Measurements from ENCODE around the gene CELSR1. TPM values are rescaled to one million over a fixed set of nuclear protein-coding genes. Genes with fewer than 3 reads are reported as not detected.

The CELSR1 gene
- total RNA-seq, 2 donors from 2014 or later: 24.4 to 34.1 TPM

DNA sequence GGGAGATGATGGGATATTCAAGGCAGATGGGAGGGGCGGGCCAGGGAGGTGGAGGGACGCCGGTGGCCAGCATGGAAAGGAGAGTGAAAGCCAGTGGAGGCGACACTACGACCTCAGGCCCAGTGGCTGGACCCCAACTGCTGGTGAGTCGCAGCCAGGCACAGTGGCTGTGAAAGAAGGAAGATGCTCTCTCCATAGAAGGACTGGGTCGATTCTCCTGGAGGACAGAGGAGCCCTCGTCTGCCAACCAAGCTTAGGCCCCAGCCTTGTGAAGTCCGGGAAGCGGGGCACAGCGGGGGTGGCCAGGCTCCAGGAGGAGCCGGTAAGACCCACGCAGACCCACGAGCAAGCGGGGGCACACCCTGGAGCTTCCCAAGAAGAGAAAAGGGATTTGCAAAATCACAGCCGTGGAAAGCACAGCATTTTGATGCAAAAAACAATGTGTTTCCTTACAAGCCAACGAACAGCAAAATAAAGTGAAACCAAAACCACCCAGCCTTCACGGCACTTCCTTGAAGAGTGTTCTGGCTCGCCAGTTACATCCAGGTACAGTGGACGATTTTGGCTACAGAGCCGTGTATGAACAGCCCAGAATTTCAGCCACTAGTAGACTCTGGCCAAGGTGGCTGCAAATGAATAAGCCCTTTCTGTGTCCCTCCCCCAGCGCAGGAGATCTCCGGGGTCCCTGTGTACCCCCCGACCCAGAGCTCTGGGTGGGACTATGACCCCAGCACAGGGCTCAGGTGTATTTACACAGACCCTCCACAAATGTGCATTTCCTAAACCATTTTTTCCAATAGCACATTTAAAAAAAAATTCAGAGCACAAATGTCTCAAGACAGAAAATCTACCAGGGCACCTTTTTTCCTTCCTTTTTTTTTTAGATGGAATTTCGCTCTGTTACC is 105.0 kb downstream of the CELSR1 start:
- peaks cover 8% of the 10 kb centered on the region for H3K36me3 ChIP-seq (ENCODE audit: control insufficient read depth, insufficient read depth, low read length)
- Mint-ChIP-seq H3K4me3 (no peak overlapping the region), H3K27ac (peak overlapping the region; percentile 42), H3K9me3 (no peaks in the 10 kb centered on the region), H3K36me3 (ENCODE audit: low read depth) (peaks cover 35% of the 10 kb centered on the region), H3K27me3 (ENCODE audit: insufficient read depth) (no peaks in the 10 kb centered on the region), H3K4me1 (no peaks in the 10 kb centered on the region)
- H3K27ac ChIP-seq (ENCODE audit: low read depth, low read length): no peak overlapping the region
- WGBS, 2 experiments (ENCODE audit: insufficient coverage in 1 of 2, insufficient read length in 1 of 2): 92 to 95% methylated on average over 18 to 25 of the region's 25 CpGs
- no peaks in the 10 kb centered on the region for H3K9me3 ChIP-seq (ENCODE audit: control insufficient read depth, low read length)
- no peak for DNase-seq
- TF ChIP-seq, protein P1, sequence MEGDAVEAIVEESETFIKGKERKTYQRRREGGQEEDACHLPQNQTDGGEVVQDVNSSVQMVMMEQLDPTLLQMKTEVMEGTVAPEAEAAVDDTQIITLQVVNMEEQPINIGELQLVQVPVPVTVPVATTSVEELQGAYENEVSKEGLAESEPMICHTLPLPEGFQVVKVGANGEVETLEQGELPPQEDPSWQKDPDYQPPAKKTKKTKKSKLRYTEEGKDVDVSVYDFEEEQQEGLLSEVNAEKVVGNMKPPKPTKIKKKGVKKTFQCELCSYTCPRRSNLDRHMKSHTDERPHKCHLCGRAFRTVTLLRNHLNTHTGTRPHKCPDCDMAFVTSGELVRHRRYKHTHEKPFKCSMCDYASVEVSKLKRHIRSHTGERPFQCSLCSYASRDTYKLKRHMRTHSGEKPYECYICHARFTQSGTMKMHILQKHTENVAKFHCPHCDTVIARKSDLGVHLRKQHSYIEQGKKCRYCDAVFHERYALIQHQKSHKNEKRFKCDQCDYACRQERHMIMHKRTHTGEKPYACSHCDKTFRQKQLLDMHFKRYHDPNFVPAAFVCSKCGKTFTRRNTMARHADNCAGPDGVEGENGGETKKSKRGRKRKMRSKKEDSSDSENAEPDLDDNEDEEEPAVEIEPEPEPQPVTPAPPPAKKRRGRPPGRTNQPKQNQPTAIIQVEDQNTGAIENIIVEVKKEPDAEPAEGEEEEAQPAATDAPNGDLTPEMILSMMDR (conservative IDR thresholded peaks at IDR 0.05): no peak
- H3K4me3 ChIP-seq (ENCODE audit: low read length): no peak overlapping the region
- no peaks in the 10 kb centered on the region for H3K27me3 ChIP-seq (ENCODE audit: control insufficient read depth, insufficient read depth, low read length, poor library complexity, severe bottlenecking)
- no peaks in the 10 kb centered on the region for H3K4me1 ChIP-seq (ENCODE audit: control insufficient read depth, insufficient read depth, low read length)
- no peak overlapping the region for H3K9ac ChIP-seq (ENCODE audit: extremely low read depth, low read length, poor library complexity, severe bottlenecking)

DNA sequence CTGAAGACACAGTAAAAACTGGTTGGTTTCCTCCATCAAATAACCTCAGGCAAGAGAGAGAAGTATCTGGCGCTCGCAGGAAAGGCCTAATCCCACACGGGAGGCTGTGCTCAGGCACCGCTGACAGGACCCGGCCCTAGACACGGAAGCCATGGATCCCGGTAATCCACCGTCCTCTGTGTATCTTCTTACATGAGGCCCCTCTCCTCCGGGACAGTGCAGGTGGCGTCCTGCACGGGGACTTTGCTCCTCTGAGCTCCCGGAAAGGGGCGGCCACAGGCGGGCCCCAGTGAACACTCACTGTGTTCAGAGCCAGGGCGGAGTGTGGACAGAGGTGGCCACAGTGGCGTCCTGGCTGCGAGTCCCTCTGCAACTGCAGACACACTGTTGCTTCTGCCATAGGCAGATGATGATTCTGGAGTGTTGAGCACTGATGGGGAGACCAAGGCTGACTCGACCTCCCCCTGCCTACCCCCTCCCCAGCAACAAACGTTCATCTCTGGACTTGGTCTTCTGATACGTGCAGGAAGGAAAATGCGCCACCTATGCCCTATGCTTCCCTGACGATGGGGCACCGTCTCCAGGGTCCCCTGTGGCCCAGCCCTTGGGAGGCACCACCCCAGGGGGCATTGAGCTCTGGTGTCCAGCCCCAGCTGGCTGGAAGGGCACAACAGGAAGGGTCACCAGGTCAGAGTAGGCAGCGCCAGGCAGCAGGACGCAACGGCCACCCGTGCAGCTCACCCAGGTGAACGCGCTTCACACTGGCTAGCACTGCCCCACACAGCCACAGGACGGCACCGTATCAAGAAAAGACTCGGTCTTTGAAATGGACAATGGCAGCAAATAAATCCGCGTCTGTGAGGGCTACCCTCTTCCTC is 106.2 kb downstream of the CELSR1 start:
- Mint-ChIP-seq H3K4me3 (no peak overlapping the region), H3K27ac (peak overlapping the region; percentile 42), H3K36me3 (ENCODE audit: low read depth) (peaks cover 36% of the 10 kb centered on the region), H3K4me1 (no peaks in the 10 kb centered on the region), H3K9me3 (peaks cover 1% of the 10 kb centered on the region), H3K27me3 (ENCODE audit: insufficient read depth) (no peaks in the 10 kb centered on the region)
- H3K9me3 ChIP-seq (ENCODE audit: control insufficient read depth, low read length): peaks cover under 1% of the 10 kb centered on the region
- TF ChIP-seq, protein P1 (conservative IDR thresholded peaks at IDR 0.05): no peak
- H3K4me1 ChIP-seq (ENCODE audit: control insufficient read depth, insufficient read depth, low read length): no peaks in the 10 kb centered on the region
- no peak overlapping the region for H3K4me3 ChIP-seq (ENCODE audit: low read length)
- H3K27ac ChIP-seq (ENCODE audit: low read depth, low read length): no peak overlapping the region
- H3K27me3 ChIP-seq (ENCODE audit: control insufficient read depth, insufficient read depth, low read length, poor library complexity, severe bottlenecking): no peaks in the 10 kb centered on the region
- H3K36me3 ChIP-seq (ENCODE audit: control insufficient read depth, insufficient read depth, low read length): peaks cover 4% of the 10 kb centered on the region
- WGBS, 2 experiments (ENCODE audit: insufficient coverage in 1 of 2, insufficient read length in 1 of 2): 94 to 98% methylated on average over 24 to 34 of the region's 34 CpGs
- no peak for DNase-seq
- no peak overlapping the region for H3K9ac ChIP-seq (ENCODE audit: extremely low read depth, low read length, poor library complexity, severe bottlenecking)

DNA sequence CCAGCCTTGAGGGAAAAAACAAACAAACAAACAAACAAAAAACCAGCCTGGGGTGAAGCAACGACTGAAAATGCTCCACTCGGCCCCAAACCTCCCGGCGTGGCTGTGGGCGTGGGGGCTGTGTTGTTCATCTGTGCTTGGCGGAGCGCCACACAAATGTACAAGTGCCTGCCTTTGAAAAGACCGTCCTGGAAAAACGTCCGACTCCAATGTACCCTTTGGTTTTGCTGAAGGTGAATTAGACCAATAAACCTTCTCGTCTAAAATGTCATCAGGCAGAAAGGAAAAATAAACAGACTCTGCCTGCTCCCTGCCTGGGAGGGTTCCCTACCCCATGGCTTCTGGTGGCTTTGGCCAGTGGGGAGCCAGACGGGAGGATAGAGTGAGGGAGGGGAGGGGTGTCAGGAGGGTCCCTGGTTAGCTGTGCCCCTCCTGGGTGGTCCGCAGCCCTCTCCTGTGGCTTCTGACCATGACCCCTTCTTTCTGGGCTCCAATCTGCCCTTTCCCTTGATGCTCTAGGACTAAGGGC is 108.0 kb downstream of the CELSR1 start:
- Histone ChIP-seq H3K9ac (ENCODE audit: extremely low read depth, low read length, poor library complexity, severe bottlenecking) (no peak overlapping the region), H3K9me3 (ENCODE audit: control insufficient read depth, low read length) (peaks cover 14% of the 10 kb centered on the region), H3K4me1 (ENCODE audit: control insufficient read depth, insufficient read depth, low read length) (no peaks in the 10 kb centered on the region), H3K27me3 (ENCODE audit: control insufficient read depth, insufficient read depth, low read length, poor library complexity, severe bottlenecking) (no peaks in the 10 kb centered on the region), H3K4me3 (ENCODE audit: low read length) (no peak overlapping the region), H3K27ac (ENCODE audit: low read depth, low read length) (no peak overlapping the region), H3K36me3 (ENCODE audit: control insufficient read depth, insufficient read depth, low read length) (peaks cover 6% of the 10 kb centered on the region)
- H3K36me3 Mint-ChIP-seq (ENCODE audit: low read depth): peaks cover 45% of the 10 kb centered on the region
- no peak overlapping the region for H3K4me3 Mint-ChIP-seq
- TF ChIP-seq, protein P1 (conservative IDR thresholded peaks at IDR 0.05): no peak
- DNase-seq: no peak
- no peaks in the 10 kb centered on the region for H3K27me3 Mint-ChIP-seq (ENCODE audit: insufficient read depth)
- 89 to 94% methylated on average over 11 to 13 of the region's 13 CpGs for WGBS, 2 experiments (ENCODE audit: insufficient coverage in 1 of 2, insufficient read length in 1 of 2)
- peaks cover 13% of the 10 kb centered on the region for H3K9me3 Mint-ChIP-seq
- no peak overlapping the region for H3K27ac Mint-ChIP-seq
- H3K4me1 Mint-ChIP-seq: no peaks in the 10 kb centered on the region
